ENCODE results near the gene LGSN. TPM values are rescaled to one million over a fixed set of nuclear protein-coding genes. Genes with fewer than 3 reads are reported as not detected.
"Not testable (repeated sequence)": the region's sequence is repeated elsewhere in the genome, so short reads cannot be mapped to it uniquely, and the experiment has no call there.

LGSN gene
- total RNA-seq, 1 experiment from 2014 or later: not detected

- in situ Hi-C loops (cut with HindIII; ENCODE audit: low pct_unique_long_range_greater_than_20kb, low sequenced_read_pairs): no loop called here
- DNase-seq (ENCODE audit: low read depth): no peak
Observed at GRCh38 chr6:63316113-63316512, 3.7 kb downstream of the LGSN start.

- DNase-seq (ENCODE audit: low read depth): no peak
- in situ Hi-C loops (cut with HindIII; ENCODE audit: low pct_unique_long_range_greater_than_20kb, low sequenced_read_pairs): no loop called here
Observed at GRCh38 chr6:63313111-63313510, 6.7 kb downstream of the LGSN start.

- peak; percentile 80 for DNase-seq (ENCODE audit: low read depth)
- in situ Hi-C loops (cut with HindIII; ENCODE audit: low pct_unique_long_range_greater_than_20kb, low sequenced_read_pairs): no loop called here
Observed at GRCh38 chr6:63307581-63308246, 12.1 kb downstream of the LGSN start.

- DNase-seq (ENCODE audit: low read depth): no peak
- in situ Hi-C loops (cut with HindIII; ENCODE audit: low pct_unique_long_range_greater_than_20kb, low sequenced_read_pairs): no loop called here
Observed at GRCh38 chr6:63306420-63306819, 13.4 kb downstream of the LGSN start.

GRCh38 chr6:63305277-63305676 is 14.5 kb downstream of the LGSN start:
- peak; percentile 76 for DNase-seq (ENCODE audit: low read depth)
- in situ Hi-C loops (cut with HindIII; ENCODE audit: low pct_unique_long_range_greater_than_20kb, low sequenced_read_pairs): no loop called here

DNA sequence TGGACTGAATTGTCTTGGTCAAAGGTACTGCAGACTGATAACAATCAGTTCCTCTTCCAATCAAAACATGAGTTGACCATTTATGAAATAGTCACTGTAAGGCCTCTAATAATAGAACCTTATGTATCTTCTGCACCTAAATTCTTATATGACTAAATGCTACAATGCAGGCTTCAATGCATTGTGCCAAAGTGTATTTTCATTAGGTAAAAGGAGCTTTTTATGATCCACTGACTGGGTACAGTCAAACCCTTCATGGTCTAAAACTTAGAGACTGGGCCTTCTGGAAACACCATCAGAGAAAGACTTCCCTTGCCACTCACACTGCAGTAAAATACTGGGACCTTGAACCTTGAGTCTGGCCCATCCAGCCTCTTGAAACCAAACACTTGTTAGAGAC is 16.3 kb downstream of the LGSN start:
- in situ Hi-C loops (cut with HindIII; ENCODE audit: low pct_unique_long_range_greater_than_20kb, low sequenced_read_pairs): no loop called here
- no peak for DNase-seq (ENCODE audit: low read depth)

- DNase-seq (ENCODE audit: low read depth): no peak
- in situ Hi-C loops (cut with HindIII; ENCODE audit: low pct_unique_long_range_greater_than_20kb, low sequenced_read_pairs): no loop called here
Observed at GRCh38 chr6:63299667-63300066, 20.1 kb downstream of the LGSN start.

DNA sequence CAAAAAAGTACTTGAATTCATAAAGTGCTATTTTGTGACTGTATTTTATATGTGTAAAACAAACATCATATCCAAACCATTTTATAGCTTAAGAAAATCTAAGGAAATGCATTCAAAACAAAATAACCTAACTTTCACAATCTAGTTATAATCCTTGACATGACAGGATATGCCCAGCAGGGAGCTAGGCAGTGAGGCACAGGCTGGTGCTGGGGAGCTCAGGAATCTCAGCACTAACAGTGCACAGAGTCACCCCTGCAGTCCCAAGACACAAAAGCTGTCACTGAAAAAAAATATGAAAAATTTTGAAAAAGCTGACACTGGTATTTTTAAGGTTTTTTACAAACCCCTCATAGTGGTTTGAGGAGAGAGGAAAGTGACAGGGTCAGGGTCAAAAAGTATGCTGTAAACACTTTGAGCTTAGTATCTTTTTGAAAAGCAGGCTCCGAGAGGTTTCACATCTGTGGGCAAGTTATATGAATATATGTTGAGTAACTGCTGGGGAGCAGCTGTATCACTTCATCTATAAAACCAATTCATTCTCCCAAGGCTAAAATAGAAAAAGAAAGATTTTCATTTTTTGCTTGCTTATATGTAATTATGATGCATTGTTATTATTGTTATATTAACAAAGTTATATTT is 24.1 kb downstream of the LGSN start:
- in situ Hi-C loops (cut with HindIII; ENCODE audit: low pct_unique_long_range_greater_than_20kb, low sequenced_read_pairs): no loop called here
- DNase-seq (ENCODE audit: low read depth): no peak

DNA sequence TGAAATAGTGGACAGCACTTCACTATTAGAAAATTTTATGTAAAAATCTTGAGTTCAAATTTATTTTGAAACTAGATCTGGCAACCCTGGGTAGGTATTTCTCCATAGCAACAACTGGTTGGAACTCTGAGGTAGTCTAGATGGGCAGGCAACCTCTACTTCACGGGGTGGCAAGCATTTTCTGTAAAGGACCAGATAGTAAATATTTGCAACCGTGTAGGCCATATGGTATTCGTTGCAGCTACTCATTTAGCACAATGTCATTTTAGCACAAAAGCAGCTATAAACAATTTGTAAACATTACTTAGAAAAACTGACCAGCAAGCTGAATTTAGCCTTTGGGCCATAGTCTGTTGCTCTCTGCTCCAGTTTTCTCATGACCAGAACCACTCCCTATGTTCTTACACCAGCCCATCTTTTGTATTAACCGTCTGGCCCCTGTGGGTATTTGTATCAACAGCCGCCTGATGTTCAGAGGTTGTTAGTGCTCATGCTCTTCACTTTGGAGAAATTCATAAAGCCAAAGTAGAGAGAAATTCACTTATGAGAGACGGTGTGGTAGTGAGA is 29.2 kb downstream of the LGSN start:
- in situ Hi-C loops (cut with HindIII; ENCODE audit: low pct_unique_long_range_greater_than_20kb, low sequenced_read_pairs): no loop called here
- DNase-seq (ENCODE audit: low read depth): no peak

DNA sequence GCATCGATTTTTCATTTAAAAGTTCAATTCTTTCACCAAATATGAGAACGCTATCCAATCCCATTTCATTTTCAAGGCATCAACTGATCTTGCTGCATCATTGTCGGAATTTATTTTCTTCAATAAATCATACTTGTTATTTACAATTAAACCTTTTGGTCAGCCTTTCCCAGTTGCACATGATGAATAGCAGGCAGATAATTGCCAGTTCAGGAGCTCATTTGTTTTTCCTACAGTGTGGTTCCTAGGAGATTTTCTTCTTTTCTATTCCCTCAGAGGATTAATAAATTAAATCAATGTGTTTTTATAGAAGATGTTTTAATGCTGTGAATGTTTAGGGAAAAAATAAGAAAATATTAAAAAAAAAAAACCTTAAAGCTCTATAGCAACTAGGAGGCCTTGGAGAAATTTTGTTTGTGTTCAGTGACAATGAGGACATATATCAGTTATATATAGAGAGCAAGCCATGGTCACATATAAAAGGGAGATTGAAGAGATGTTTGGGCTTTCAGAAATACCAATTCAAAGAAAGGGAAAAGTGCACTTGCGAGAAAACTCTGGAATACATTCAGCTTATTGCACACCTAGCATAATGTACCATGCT is 30.4 kb downstream of the LGSN start:
- DNase-seq (ENCODE audit: low read depth): no peak
- in situ Hi-C loops (cut with HindIII; ENCODE audit: low pct_unique_long_range_greater_than_20kb, low sequenced_read_pairs): no loop called here

GRCh38 chr6:63280639-63281180 is 39.1 kb downstream of the LGSN start:
- in situ Hi-C loops (cut with HindIII; ENCODE audit: low pct_unique_long_range_greater_than_20kb, low sequenced_read_pairs): no loop called here
- DNase-seq (ENCODE audit: low read depth): no peak

DNA sequence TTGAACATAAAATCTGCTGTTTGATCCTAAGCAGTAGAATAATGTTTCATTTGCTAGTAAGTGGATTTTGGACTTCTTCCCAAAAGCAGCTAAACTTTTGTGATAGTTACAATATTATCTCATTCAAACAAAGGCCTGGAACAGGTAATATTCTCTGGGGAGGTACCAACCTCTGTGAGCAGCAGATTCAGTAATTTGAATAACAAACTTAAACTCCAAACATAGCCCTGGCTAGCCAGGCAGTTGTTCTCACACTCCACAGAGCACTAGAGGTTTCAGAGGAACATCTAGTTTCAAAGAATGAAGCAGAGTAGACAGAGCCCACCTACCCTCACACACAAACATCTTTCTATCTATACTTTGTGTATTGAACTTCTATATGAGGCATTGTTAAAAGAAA is 40.9 kb downstream of the LGSN start:
- DNase-seq (ENCODE audit: low read depth): no peak
- in situ Hi-C loops (cut with HindIII; ENCODE audit: low pct_unique_long_range_greater_than_20kb, low sequenced_read_pairs): no loop called here

DNA sequence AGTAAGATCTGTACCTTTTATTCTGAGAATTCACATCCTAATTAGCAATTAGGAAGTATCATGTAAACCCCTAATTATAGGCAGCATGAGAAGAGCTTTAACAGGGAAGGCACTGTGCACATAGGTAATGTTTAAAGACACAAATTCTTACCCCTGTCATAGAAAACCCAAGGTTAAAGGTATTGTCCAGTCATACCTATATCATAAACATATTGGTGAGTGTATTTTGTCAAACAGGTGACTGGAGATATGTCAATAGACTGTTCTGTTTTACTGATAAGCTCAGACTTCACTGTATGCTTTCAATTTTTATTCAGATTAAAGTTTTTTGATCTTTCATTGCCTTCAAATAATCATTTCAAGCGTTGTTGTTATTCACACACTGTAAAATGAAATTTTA is 43.8 kb downstream of the LGSN start:
- DNase-seq (ENCODE audit: low read depth): no peak
- in situ Hi-C loops (cut with HindIII; ENCODE audit: low pct_unique_long_range_greater_than_20kb, low sequenced_read_pairs): no loop called here

GRCh38 chr6:63274795-63275430 is 44.9 kb downstream of the LGSN start:
- in situ Hi-C loops (cut with HindIII; ENCODE audit: low pct_unique_long_range_greater_than_20kb, low sequenced_read_pairs); DNase-seq (ENCODE audit: low read depth): not testable (repeated sequence)

- in situ Hi-C loops (cut with HindIII; ENCODE audit: low pct_unique_long_range_greater_than_20kb, low sequenced_read_pairs): no loop called here
Observed at GRCh38 chr6:63272397-63272796, 47.4 kb downstream of the LGSN start.

GRCh38 chr6:63269470-63269869 is 50.3 kb downstream of the LGSN start:
- no peak for DNase-seq (ENCODE audit: low read depth)
- in situ Hi-C loops (cut with HindIII; ENCODE audit: low pct_unique_long_range_greater_than_20kb, low sequenced_read_pairs): no loop called here

More at GRCh38 chr6:63272397-63272796, 47.4 kb downstream of the LGSN start:
- DNase-seq (ENCODE audit: low read depth): no peak

GRCh38 chr6:63268574-63268973 is 51.2 kb downstream of the LGSN start:
- in situ Hi-C loops (cut with HindIII; ENCODE audit: low pct_unique_long_range_greater_than_20kb, low sequenced_read_pairs): no loop called here

GRCh38 chr6:63267828-63268227 is 52.0 kb downstream of the LGSN start:
- in situ Hi-C loops (cut with HindIII; ENCODE audit: low pct_unique_long_range_greater_than_20kb, low sequenced_read_pairs): no loop called here
- no peak for DNase-seq (ENCODE audit: low read depth)

More at GRCh38 chr6:63268574-63268973, 51.2 kb downstream of the LGSN start:
- DNase-seq (ENCODE audit: low read depth): no peak

DNA sequence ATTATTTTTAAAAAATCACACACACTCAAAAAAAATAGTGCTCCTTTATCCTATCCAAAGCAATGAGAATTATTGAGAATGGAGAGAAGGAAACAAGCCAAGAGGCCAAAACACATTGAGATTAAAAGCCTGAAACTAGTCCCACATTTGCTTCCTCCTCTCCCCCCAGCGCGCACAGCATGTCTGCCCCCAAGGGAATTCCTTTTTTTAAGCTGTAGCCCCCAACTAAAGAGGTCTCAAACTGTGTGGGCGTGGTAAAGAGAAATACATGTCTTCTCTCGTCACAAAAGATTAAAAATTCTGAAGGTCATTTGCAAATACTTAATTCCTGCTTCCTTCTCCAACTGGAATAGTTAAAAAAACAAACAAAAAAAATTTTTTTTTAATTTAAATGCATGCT is 52.7 kb downstream of the LGSN start:
- no peak for DNase-seq (ENCODE audit: low read depth)
- in situ Hi-C loops (cut with HindIII; ENCODE audit: low pct_unique_long_range_greater_than_20kb, low sequenced_read_pairs): no loop called here

Data from Caki2 (cell line).